ELF-1 (cell line): ENCODE measurements around the gene DNAH1.

Experiments used
- DNase-seq: peaks from one replicate; pipeline ENCODE4 v3.0.0-alpha.2; 2016; ENCODE audit warnings: low read depth, low spot score

DNAH1 gene

GRCh38 chr3:52402706-52403270 lies 86.7 kb downstream of the DNAH1 start:
- no peak for DNase-seq

- no peak for DNase-seq
Measured at GRCh38 chr3:52403271-52403841, 87.2 kb downstream of the DNAH1 start.

- no peak for DNase-seq
Measured at GRCh38 chr3:52403955-52404354, 87.8 kb downstream of the DNAH1 start.

- no peak for DNase-seq
Measured at GRCh38 chr3:52404391-52404790, 88.3 kb downstream of the DNAH1 start.

DNA sequence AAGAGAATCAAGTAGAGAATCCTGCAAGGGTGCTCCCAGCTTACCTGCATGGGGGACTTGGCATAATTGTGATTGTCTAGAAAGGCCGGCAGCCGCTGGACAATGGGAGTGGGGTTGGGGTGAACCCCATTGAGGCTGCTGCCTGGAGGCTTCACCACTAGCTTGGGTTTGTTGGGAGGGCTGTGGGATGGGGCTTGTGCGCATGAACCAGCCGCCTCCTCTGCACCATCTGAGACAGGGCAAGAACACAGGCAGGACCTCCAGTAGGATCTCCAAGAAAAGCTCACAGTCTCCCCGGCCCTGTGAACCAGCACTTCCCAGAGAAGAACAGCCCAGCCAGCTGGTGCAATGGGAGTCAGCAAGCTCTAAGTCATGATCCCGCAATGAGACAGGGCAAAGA lies 88.9 kb downstream of the DNAH1 start:
- DNase-seq, result no peak

DNA sequence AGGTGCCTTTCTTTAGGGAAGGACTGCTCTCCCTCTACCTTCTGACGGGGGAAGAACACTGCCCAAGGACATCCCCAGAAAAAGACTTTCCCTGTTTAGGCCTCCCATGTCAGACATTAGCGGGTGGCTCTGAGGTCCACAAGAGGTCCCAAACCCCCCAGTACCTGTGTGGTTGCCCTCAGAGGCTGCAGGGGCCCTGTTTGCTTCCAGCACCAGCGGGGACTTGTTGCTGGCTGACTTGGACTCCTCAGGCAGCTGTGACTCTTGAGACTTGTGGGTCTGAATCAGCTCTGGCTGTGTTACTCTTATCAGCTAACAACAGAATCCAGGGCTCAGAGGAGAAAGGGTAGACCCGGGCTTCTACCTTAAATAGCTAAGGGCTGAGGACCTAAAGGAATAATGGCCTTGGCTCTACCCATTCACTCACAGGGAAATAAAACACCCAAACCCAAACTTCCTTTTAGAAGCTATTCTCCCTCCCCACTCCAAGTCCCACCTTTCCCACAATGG lies 89.5 kb downstream of the DNAH1 start:
- DNase-seq, result no peak

GRCh38 chr3:52406231-52406661 lies 90.1 kb downstream of the DNAH1 start:
- no peak for DNase-seq

DNA sequence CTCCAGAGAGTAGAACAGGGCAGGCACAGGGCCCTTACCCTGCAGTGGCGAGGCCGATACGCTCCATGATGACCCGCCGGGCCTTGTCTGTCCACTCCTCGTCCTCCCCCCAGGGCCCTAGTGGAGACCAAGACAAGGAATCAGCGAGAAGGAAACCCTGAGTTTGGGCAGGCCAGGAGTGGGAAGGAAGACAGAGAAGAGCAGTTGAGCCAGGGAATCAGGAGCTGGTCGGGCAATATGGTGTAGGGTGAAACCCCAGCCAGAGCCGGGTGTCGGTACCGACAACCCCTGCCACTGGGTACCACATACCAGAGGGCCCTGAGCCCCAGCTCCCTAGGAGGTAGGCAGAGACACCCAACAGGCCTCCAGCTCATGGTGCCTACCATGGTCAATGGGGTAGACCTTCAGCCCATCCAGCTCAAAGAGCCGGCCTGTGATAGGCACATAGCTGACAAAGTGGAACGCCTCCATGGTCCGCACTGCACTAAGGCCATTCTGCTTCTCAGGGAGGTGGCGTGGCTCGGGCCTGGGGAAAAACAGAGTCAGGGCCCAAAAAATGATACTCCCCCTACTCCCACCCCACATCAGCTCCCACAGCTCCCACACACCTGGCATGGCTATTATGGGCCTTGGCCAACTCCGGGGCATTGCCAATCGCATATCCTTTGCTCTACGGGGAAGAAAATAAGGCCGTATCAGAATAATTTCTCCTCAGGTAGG lies 90.8 kb downstream of the DNAH1 start:
- DNase-seq, result no peak

DNA sequence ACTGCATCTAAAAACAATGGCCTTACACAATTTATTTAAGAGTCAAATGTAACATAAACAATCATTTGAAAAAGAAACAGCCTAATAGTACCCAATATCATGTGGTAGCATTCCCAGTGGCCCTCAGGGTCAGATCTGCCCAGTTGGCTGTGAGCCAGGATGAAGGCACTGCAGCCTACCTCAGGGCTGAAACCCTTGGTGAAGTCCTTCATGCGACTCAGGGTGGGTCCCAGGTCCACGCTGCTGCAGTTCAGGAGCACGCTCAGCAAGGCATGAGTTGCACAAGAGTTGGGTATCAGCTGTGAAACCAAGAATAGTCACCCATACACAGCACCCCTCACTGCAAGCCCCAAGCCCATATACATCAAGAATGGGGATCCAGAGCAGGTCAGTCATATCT lies 91.7 kb downstream of the DNAH1 start:
- no peak for DNase-seq

DNA sequence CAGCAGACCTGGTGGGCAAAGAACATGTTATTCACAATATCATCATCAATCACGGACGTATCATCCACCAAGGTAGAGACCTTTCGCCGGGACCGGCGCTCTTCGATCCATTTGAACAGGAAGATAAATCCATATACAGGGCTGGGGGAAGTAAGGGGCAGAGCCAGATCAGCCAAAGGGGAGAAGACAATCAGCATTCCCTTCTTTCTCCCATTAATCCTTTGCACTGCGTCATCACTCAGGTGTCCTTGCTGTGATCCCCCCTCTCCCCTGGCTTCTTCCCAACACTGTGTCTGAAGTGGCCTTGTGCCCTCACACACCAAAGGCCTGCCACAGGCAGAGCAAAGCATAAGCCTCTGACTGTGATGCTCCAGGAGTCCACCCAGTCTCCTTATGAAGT lies 92.3 kb downstream of the DNAH1 start:
- DNase-seq, result no peak

DNA sequence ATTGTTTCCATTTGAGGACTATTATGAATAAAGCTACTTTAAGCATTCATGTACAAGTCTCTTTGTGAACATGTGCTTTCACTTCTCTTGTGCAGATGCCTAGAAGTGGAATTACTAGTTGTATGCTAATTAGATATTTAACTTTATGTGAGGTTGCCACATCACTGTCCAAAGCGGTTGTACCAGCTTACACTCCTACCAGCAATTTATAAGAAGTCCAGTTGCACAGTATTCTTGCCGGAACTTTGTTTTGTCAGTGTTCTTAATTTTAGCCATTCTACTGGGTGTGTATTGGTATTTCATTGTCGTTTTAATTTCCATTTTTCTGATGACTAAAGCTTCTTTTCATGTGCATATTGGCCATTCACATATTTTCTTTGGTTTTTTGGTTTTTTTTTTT lies 99.7 kb downstream of the DNAH1 start:
- no peak for DNase-seq

- DNase-seq, result no peak
Measured at GRCh38 chr3:52420388-52420787, 104.3 kb downstream of the DNAH1 start.

GRCh38 chr3:52422669-52423068 lies 106.5 kb downstream of the DNAH1 start:
- DNase-seq, result no peak

- no peak for DNase-seq
Measured at GRCh38 chr3:52423173-52423572, 107.1 kb downstream of the DNAH1 start.

GRCh38 chr3:52428151-52429005 lies 112.3 kb downstream of the DNAH1 start:
- no peak for DNase-seq

DNA sequence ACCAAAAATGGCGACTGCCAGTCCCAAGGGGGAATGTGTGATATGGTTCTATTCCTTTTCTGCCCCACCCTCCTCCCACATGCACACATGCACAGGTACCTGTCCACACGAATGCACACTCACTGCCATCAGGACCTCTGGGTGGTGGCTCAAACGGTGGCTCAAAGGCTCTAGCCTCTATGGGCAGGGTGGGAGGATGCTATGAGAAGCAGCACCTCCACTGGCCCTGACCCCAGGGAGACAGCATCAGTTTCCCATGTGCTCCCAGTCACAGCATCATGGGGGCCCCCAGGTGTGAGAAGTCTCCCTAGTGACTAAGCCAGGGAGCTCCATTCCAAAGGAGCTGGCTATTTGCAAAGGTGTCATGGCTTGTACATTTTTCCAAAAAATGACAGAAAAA lies 112.9 kb downstream of the DNAH1 start:
- DNase-seq, result no peak

GRCh38 chr3:52429779-52430415 lies 113.8 kb downstream of the DNAH1 start:
- DNase-seq, result peak; percentile 16

- DNase-seq, result no peak
Measured at GRCh38 chr3:52430416-52430810, 114.3 kb downstream of the DNAH1 start.

GRCh38 chr3:52431459-52432223 lies 115.5 kb downstream of the DNAH1 start:
- no peak for DNase-seq

GRCh38 chr3:52432225-52432624 lies 116.1 kb downstream of the DNAH1 start:
- DNase-seq, result no peak

GRCh38 chr3:52432691-52433141 lies 116.6 kb downstream of the DNAH1 start:
- no peak for DNase-seq
